BLaER1 treated with 17β-estradiol and CSF1 and Interleukin-3, amounts not matched to agents 10 nM and 100 nM (cell line): ENCODE results near the gene GDF7.

Experiments used
- H3K27ac ChIP-seq, 11 experiments: shearing (Covaris generic); formaldehyde crosslinking; 2 replicates each; pipeline ENCODE4 v1.8.1; 2022
- H3K27me3 ChIP-seq, 11 experiments: shearing (Covaris generic); formaldehyde crosslinking; 2 replicates each; pipeline ENCODE4 v1.8.1; 2022
- H3K36me3 ChIP-seq, 11 experiments: shearing (Covaris generic); formaldehyde crosslinking; 2 replicates each; pipeline ENCODE4 v1.8.1; 2022
- H3K4me1 ChIP-seq, 10 experiments: shearing (Covaris generic); formaldehyde crosslinking; 2 replicates each; pipeline ENCODE4 v1.8.1; 2022
- H3K4me2 ChIP-seq, 11 experiments: shearing (Covaris generic); formaldehyde crosslinking; 2 replicates each; pipeline ENCODE4 v1.8.1; 2022
- H3K4me3 ChIP-seq, 10 experiments: shearing (Covaris generic); formaldehyde crosslinking; 2 replicates each; pipeline ENCODE4 v1.8.1; 2022
- H3K9ac ChIP-seq, 11 experiments: shearing (Covaris generic); formaldehyde crosslinking; 2 replicates each; pipeline ENCODE4 v1.8.1; 2022
- H3K9me3 ChIP-seq, 11 experiments: shearing (Covaris generic); formaldehyde crosslinking; replicated peaks in 1 of 11; 2 replicates each; pipeline ENCODE4 v1.8.1; 2022
- H4K20me1 ChIP-seq, 11 experiments: shearing (Covaris generic); formaldehyde crosslinking; 2 replicates each; pipeline ENCODE4 v1.8.1; 2022
- Cebpa-rat ChIP-seq, 11 experiments: shearing (Covaris generic); IDR thresholded peaks; 2 replicates each; pipeline ENCODE4 v1.8.1; 2022

The GDF7 gene

DNA sequence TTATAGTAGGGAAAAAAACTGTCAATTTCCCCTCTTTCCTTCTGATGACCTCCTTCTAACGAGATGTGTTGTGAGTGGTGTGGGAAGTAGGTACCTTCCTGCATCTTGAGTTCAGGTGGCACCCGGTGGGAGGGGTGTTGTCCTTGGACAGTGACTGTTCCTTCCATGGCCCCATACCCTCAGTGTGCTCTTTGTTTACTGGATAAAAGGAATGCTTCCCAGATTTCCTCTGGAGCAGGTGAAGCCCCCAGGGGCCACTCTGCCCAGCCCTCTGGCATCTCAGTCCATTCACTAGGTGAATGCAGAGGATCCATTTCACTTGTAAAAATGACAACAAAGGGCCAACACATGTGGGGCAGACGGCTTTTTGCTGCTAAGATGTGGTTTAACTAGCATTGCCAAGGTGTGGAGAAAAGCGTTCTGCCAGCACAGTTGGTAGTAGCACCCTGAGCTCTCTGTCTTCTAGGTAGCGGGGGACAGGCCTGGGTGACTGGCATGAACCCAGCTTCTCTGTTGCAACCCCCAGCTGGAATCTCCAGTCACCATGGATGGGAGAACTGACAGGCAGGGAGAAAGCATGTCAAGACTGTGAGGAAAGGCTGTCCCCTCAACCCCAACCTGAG, 6.9 kb downstream of the GDF7 start:
- no peak for TF ChIP-seq Cebpa-rat (IDR thresholded peaks at IDR 0.05)
- Histone ChIP-seq H3K27ac (no peak overlapping the region), H3K4me2 (peak overlapping the region in 2 of 11 experiments; percentile 6 to 11; a peak in 1 of 22 replicates), H3K36me3 (0 out of 22 replicates have a peak, but pooled peaks cover 0 to 4% (median 0%) of the 10 kb centered on the region in 11 experiments), H3K4me1 (peaks cover 30 to 43% (median 33%) of the 10 kb centered on the region in 10 experiments), H3K4me3 (no peak overlapping the region), H3K9me3 (peaks cover 0 to 19% (median 9%) of the 10 kb centered on the region in 11 experiments; a peak in 7 of 22 replicates), H4K20me1 (peaks cover 0 to 54% (median 26%) of the 10 kb centered on the region in 11 experiments; a peak in 17 of 22 replicates), H3K27me3 (peaks cover 19 to 50% (median 39%) of the 10 kb centered on the region in 11 experiments), H3K9ac (no peak overlapping the region)

DNA sequence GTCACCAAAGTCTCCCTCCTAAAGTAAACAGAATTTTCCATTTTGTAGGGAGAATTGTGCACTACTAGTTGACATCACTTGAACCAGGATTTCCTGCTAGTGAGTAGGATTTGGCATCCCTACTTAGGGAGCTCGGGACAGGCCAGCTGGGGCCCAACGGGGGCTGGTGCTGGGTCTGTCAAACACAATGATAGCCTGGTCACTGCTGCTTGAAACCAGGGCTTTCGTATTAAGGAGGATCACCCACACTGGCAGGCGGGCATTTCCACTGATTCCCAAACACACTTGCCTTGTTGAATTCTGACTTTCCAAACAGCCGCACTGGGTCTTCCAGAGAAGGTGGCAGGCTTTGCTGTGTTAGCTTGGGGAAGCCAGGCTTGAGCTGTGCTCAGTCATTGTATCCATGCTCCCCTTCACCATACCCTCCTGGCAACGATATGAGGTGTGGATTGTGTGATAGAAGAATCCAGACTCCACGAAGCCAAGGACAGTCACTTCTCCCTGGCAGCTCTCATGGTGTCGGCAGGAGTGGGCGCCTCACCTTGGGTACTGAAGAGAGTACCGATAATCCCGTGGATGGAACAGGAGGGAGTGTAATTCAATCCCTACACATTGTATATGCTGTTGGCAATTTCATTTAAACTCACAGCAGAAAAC, 7.5 kb downstream of the GDF7 start:
- Histone ChIP-seq H3K27ac (no peak overlapping the region), H3K4me2 (peak overlapping the region in 8 of 11 experiments; percentile 74 to 88 (median 78); a peak in 11 of 22 replicates), H3K9me3 (peaks cover 0 to 18% (median 9%) of the 10 kb centered on the region in 11 experiments; a peak in 7 of 22 replicates), H3K4me1 (peaks cover 30 to 43% (median 33%) of the 10 kb centered on the region in 10 experiments), H3K36me3 (peaks cover 0 to 8% (median 0%) of the 10 kb centered on the region in 11 experiments; a peak in 1 of 22 replicates), H3K4me3 (no peak overlapping the region), H4K20me1 (peaks cover 0 to 48% (median 21%) of the 10 kb centered on the region in 11 experiments; a peak in 17 of 22 replicates), H3K9ac (no peak overlapping the region), H3K27me3 (peaks cover 13 to 43% (median 33%) of the 10 kb centered on the region in 11 experiments)
- no peak for TF ChIP-seq Cebpa-rat (IDR thresholded peaks at IDR 0.05)

DNA sequence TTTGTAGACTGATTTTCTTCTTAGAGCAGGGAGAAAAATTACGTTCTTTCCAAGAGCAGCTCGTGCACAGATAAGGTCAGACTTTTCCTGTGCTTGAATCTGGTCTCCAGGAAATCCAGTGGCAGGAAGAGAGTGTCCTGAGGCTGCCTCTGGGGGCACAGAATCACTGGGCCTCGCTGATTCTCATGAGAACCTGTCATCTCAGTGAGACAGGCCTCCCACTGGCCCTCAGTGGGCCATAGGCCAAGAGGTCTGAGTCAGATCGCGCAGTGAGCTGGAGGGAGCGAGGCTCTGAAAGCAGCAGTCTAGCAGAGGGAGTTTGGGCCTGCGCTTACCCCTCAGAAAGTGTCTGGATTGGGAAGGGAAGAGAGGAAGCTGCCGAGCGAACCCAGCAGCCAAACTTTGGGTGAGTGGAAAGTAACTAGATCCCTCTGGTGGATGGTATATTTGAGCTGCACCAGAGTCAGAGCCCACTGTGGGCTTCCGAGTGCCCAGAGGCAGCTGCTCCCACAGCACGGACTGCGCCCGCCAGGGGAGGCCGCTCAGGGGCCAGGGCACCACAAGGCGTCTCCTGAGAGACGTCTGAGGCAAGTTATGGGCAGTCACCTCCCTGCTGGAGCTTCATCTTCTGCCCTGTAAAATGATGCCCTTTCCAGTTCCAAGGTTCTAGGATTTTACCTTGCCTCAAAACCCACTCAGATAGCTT, 8.2 kb downstream of the GDF7 start:
- H3K9ac ChIP-seq, result no peak overlapping the region; a peak in 1 of 22 replicates
- TF ChIP-seq Cebpa-rat (IDR thresholded peaks at IDR 0.05), result no peak
- peaks cover 6 to 36% (median 26%) of the 10 kb centered on the region in 11 experiments for H3K27me3 ChIP-seq
- peaks cover 30 to 43% (median 33%) of the 10 kb centered on the region in 10 experiments for H3K4me1 ChIP-seq
- no peak overlapping the region for H3K27ac ChIP-seq
- H3K36me3 ChIP-seq, result peaks cover 0 to 15% (median 0%) of the 10 kb centered on the region in 11 experiments; a peak in 4 of 22 replicates
- H3K9me3 ChIP-seq, result peaks cover 0 to 12% (median 9%) of the 10 kb centered on the region in 11 experiments; a peak in 7 of 22 replicates
- peak overlapping the region; percentile 61 to 88 (median 75); a peak in 21 of 22 replicates for H3K4me2 ChIP-seq
- H4K20me1 ChIP-seq, result peaks cover 0 to 46% (median 18%) of the 10 kb centered on the region in 11 experiments; a peak in 17 of 22 replicates
- no peak overlapping the region for H3K4me3 ChIP-seq

DNA sequence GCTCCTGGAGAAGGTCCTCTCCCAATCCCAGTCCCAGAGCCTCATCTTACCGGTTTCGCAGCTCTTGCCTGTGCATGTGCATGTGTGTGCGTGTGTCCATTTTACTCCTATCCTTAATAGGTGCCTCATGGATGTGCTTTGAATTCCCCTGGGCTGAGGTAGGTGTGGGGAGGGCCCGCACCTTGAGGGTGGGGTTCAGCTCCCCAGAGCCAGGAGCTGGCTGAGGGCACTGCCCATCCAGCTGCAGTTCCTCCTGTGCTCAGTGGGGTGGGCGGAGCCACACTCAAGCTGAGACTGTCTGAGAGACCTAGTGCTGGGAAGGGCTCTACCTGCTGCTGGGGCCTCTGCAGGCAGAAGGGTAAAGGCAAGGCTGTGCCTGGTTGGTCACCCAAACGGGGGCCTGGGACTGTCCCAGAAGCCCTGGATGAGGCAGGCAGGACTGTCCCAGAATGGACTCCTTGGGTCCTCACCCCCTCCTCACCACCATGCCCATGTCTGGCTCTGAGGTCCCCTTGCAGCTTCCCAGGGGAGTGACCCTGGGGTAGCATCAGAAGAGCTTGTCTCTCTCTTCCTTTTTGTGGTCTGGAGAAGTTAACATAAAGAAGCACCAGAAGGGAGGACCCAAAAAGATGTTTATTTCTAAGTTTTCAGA, 8.9 kb downstream of the GDF7 start:
- Histone ChIP-seq H3K4me2 (peak overlapping the region; percentile 61 to 88 (median 75)), H3K9ac (peak overlapping the region in 2 of 11 experiments; percentile 12 to 20; a peak in 3 of 22 replicates), H3K27ac (no peak overlapping the region), H3K4me3 (no peak overlapping the region), H3K27me3 (peaks cover 0 to 29% (median 19%) of the 10 kb centered on the region in 11 experiments; a peak in 15 of 22 replicates), H4K20me1 (peaks cover 0 to 46% (median 18%) of the 10 kb centered on the region in 11 experiments; a peak in 17 of 22 replicates), H3K36me3 (peaks cover 0 to 20% (median 5%) of the 10 kb centered on the region in 11 experiments; a peak in 13 of 22 replicates), H3K9me3 (peaks cover 0 to 5% (median 2%) of the 10 kb centered on the region in 11 experiments; a peak in 7 of 22 replicates), H3K4me1 (peaks cover 30 to 43% (median 33%) of the 10 kb centered on the region in 10 experiments)
- no peak for TF ChIP-seq Cebpa-rat (IDR thresholded peaks at IDR 0.05)

DNA sequence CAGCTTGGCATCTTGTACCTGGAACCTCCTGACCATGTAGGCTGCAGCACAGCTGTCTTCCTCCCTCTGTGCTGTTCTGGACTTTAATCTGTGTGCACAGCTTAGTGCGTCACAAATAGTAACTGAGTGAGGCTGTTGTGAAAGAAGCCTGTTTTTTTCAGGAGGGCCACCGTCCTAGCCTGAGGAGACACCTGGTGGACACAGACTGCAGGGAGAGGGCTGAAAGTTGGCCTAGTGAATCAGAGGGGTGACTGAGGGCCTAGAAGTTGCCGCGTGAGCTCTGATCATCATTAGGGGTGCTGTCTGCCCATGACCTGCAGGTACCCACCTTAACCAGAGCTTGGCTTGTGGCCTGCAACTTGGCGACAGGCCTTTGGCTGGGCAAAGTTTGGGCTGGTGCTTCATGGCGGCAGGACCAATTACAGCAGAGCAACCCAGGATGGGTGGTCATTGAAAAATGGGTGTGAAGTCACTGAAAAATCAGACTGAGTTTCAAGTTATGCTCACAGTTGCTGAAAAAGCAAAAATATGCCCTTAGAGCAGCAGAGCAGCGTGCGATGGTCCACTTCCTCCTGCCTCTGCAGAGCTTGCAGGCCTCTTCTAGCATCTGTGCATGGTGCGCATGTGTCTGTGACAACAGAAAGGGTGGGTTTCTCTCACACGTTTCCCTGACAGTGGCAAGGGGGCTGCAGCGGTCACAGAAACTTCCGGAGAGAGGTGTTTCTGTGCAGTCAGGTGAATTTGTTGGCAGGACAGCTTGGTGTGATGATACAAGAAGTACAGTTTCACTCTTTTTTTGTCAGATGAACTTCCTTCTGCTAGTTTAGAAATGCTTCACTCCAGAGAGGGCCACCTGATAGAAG, 9.6 kb downstream of the GDF7 start:
- peak overlapping the region in 4 of 11 experiments; percentile 7 to 20 (median 14); a peak in 4 of 22 replicates for H3K9ac ChIP-seq
- H3K4me1 ChIP-seq, result peaks cover 30 to 43% (median 33%) of the 10 kb centered on the region in 10 experiments
- peaks cover 0 to 22% (median 11%) of the 10 kb centered on the region in 11 experiments; a peak in 13 of 22 replicates for H3K27me3 ChIP-seq
- no peak overlapping the region for H3K4me3 ChIP-seq
- H3K27ac ChIP-seq, result no peak overlapping the region
- no peaks in the 10 kb centered on the region for H3K9me3 ChIP-seq
- TF ChIP-seq Cebpa-rat (IDR thresholded peaks at IDR 0.05), result no peak
- peak overlapping the region; percentile 61 to 88 (median 75) for H3K4me2 ChIP-seq
- H4K20me1 ChIP-seq, result peaks cover 0 to 46% (median 18%) of the 10 kb centered on the region in 11 experiments; a peak in 17 of 22 replicates
- peaks cover 0 to 27% (median 11%) of the 10 kb centered on the region in 11 experiments; a peak in 15 of 22 replicates for H3K36me3 ChIP-seq

DNA sequence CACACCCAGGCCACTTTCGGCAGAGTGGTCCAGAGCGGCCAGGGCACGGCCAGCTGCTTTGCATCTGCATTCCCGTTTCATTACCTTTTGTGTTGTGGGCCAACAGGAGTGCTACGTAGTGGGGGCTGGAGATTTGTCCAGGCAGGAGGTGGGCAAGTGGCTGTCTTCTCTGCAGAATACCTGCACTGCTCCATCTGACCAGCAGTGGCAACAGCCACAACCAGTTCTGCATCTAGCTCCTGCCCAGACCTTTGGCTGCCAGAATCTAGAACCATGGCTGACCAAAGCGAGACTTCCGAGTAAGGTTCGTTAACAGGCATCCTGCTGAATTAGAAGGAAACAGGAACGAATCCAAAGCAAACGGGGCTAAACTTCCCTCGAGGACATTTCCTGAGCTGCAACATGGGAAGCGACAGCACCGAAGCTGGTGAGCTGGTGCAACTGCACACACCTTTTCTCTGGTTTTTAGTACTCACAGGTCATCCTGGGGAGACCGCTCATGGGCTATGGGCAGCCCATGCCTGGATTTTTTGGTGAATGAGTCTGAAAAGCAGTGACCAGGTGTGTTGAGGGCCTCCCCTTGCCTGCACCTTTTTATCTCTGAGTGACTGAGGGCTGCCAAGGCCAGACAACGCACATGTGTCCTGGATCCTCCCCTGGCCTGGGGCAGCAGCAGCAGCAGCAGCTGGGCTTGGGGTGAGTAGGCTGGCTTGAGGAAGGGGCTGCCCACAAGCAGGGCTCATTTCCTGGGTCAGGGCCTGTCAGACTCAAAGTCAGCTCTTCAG, 10.5 kb downstream of the GDF7 start:
- TF ChIP-seq Cebpa-rat (IDR thresholded peaks at IDR 0.05), result no peak
- peaks cover 0 to 16% (median 4%) of the 10 kb centered on the region in 11 experiments; a peak in 12 of 22 replicates for H3K27me3 ChIP-seq
- no peak overlapping the region for H3K4me3 ChIP-seq
- peaks cover 1 to 37% (median 19%) of the 10 kb centered on the region in 11 experiments; a peak in 18 of 22 replicates for H3K36me3 ChIP-seq
- peaks cover 0 to 52% (median 18%) of the 10 kb centered on the region in 11 experiments; a peak in 17 of 22 replicates for H4K20me1 ChIP-seq
- peaks cover 31 to 43% (median 35%) of the 10 kb centered on the region in 10 experiments for H3K4me1 ChIP-seq
- peak overlapping the region in 10 of 11 experiments; percentile 2 to 88 (median 76); a peak in 17 of 22 replicates for H3K4me2 ChIP-seq
- H3K27ac ChIP-seq, result no peak overlapping the region
- H3K9me3 ChIP-seq, result no peaks in the 10 kb centered on the region
- H3K9ac ChIP-seq, result no peak overlapping the region

DNA sequence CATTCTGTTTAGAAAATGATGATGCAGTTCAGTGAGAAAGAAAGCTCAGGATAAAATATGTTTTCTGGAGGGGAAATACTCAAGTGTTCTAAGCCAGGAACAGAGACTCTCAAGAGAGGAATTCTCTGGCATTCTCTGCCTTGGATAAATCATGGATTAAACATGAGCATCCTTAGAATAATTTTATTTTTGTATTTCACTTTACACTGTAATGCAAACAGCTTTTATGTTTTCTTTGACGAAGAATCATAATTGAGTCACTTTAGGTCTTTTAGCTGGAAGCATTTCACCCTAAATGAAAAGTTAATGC, 11.1 kb downstream of the GDF7 start:
- Histone ChIP-seq H4K20me1 (peaks cover 0 to 53% (median 18%) of the 10 kb centered on the region in 11 experiments; a peak in 16 of 22 replicates), H3K9ac (no peak overlapping the region)

More for the DNA sequence above, 11.1 kb downstream of the GDF7 start:
- no peak for TF ChIP-seq Cebpa-rat (IDR thresholded peaks at IDR 0.05)
- no peak overlapping the region for H3K27ac ChIP-seq
- no peak overlapping the region for H3K4me3 ChIP-seq
- H3K36me3 ChIP-seq, result peaks cover 7 to 42% (median 23%) of the 10 kb centered on the region in 11 experiments; a peak in 21 of 22 replicates
- H3K4me2 ChIP-seq, result peak overlapping the region in 2 of 11 experiments; percentile 71 to 74; a peak in 3 of 22 replicates
- no peaks in the 10 kb centered on the region for H3K9me3 ChIP-seq
- peaks cover 0 to 10% (median 0%) of the 10 kb centered on the region in 11 experiments; a peak in 7 of 22 replicates for H3K27me3 ChIP-seq
- peaks cover 35 to 43% (median 40%) of the 10 kb centered on the region in 10 experiments for H3K4me1 ChIP-seq
